IMR-90 (cell line): ENCODE results near the gene SKA3. TPM values are rescaled to one million over a fixed set of nuclear protein-coding genes. Genes with fewer than 3 reads are reported as not detected.

ENCODE experiments used
- ATAC-seq: fragments of 200-7000 bp; cut with Tn5 transposase; 2 replicates; pipeline ENCODE4 v1.9.1; 2020; ENCODE audit warnings: low read depth, mild to moderate bottlenecking, moderate library complexity
- BruUV-seq: library from RNA; stranded (reverse); fragments of 400-500 nt; replicated peaks from 2 replicates; lab custom pipeline; 2021; lab: Mats Ljungman, UMichigan
- CTCF ChIA-PET: fragments of 300-600 bp; formaldehyde crosslinking; extraction: SDS; loops from one replicate; lab custom pipeline; 2021; ENCODE audit warnings: antibody characterized with exemption; lab: Yijun Ruan, JAX
- POLR2A ChIA-PET: fragments of 300-600 bp; sonication (Branson Sonifier 250); formaldehyde crosslinking; loops from one replicate; lab custom pipeline; 2022; ENCODE audit warnings: antibody characterized with exemption; ENCODE audit not compliant: unreplicated experiment; lab: Charles Lee
- DNase-seq: peaks from one replicate; pipeline ENCODE4 v3.0.0; 2013
- H2AFZ ChIP-seq: replicated peaks from 2 replicates; pipeline ENCODE3; 2013; ENCODE audit warnings: low read length, mild to moderate bottlenecking; ENCODE audit not compliant: poor library complexity
- H2AK5ac ChIP-seq: 2 replicates; pipeline ENCODE4 v1.6.1; 2013; ENCODE audit warnings: low read depth, low read length, inconsistent platforms
- H2AK9ac ChIP-seq: replicated peaks from 2 replicates; pipeline ENCODE3; 2013; ENCODE audit warnings: mild to moderate bottlenecking, low read depth, low read length, moderate library complexity; ENCODE audit not compliant: poor library complexity
- H2BK120ac ChIP-seq: 2 replicates; pipeline ENCODE4 v1.6.1; 2013; ENCODE audit warnings: low read depth, low read length, inconsistent platforms
- H2BK15ac ChIP-seq: 3 replicates; pipeline ENCODE4 v1.6.1; 2013; ENCODE audit warnings: low read depth, low read length, inconsistent platforms
- H2BK20ac ChIP-seq: 2 replicates; pipeline ENCODE4 v1.6.1; 2013; ENCODE audit warnings: low read depth, mild to moderate bottlenecking, inconsistent platforms, low read length, moderate library complexity
- H2BK5ac ChIP-seq: 2 replicates; pipeline ENCODE4 v1.6.1; 2013; ENCODE audit warnings: mild to moderate bottlenecking, low read depth, low read length, inconsistent platforms; ENCODE audit not compliant: poor library complexity, severe bottlenecking
- H3K14ac ChIP-seq: replicated peaks from 2 replicates; pipeline ENCODE4 v1.6.1; 2013; ENCODE audit warnings: low read depth, low read length, inconsistent platforms
- H3K18ac ChIP-seq: 2 replicates; pipeline ENCODE4 v1.6.1; 2013; ENCODE audit warnings: low read depth, low read length, control low read depth
- H3K23ac ChIP-seq: 2 replicates; pipeline ENCODE4 v1.6.1; 2013; ENCODE audit warnings: low read depth, low read length, inconsistent platforms
- H3K27ac ChIP-seq: 2 replicates; pipeline ENCODE4 v1.5.1; 2013; ENCODE audit warnings: mild to moderate bottlenecking, control low read depth, low read length; ENCODE audit not compliant: insufficient read depth
- H3K27me3 ChIP-seq: 2 replicates; pipeline ENCODE4 v1.6.1; 2013; ENCODE audit warnings: low read length; ENCODE audit not compliant: control insufficient read depth, insufficient read depth
- H3K36me3 ChIP-seq: 2 replicates; pipeline ENCODE4 v1.6.1; 2013; ENCODE audit warnings: low read length, mixed read lengths; ENCODE audit not compliant: control insufficient read depth, insufficient read depth
- H3K4ac ChIP-seq: 2 replicates; pipeline ENCODE4 v1.6.1; 2013; ENCODE audit warnings: low read depth, low read length, inconsistent platforms
- H3K4me1 ChIP-seq: 2 replicates; pipeline ENCODE4 v1.6.1; 2013; ENCODE audit warnings: low read length, mixed read lengths; ENCODE audit not compliant: control insufficient read depth, insufficient read depth
- H3K4me2 ChIP-seq: 2 replicates; pipeline ENCODE4 v1.6.1; 2013; ENCODE audit warnings: low read depth, mild to moderate bottlenecking, control low read depth, low read length, moderate library complexity
- H3K4me3 ChIP-seq: 2 replicates; pipeline ENCODE4 v1.5.1; 2013; ENCODE audit warnings: low read depth, mild to moderate bottlenecking, control low read depth, low read length, moderate library complexity; ENCODE audit not compliant: insufficient read depth
- H3K56ac ChIP-seq: 2 replicates; pipeline ENCODE4 v1.6.1; 2013; ENCODE audit warnings: low read length, inconsistent platforms; ENCODE audit not compliant: insufficient read depth; ENCODE audit errors: extremely low read depth
- H3K79me1 ChIP-seq, 2 experiments: 2 replicates each; pipeline ENCODE4 v1.6.1; 2013; ENCODE audit warnings: low read length in 2 of 2, inconsistent platforms in 1 of 2, low read depth in 1 of 2
- H3K9ac ChIP-seq: 2 replicates; pipeline ENCODE4 v1.6.1; 2013; ENCODE audit warnings: low read depth, low read length, control low read depth
- H3K9me1 ChIP-seq: 2 replicates; pipeline ENCODE4 v1.6.1; 2013; ENCODE audit warnings: low read length, inconsistent platforms; ENCODE audit not compliant: insufficient read depth
- H3K9me3 ChIP-seq: 2 replicates; pipeline ENCODE4 v1.6.1; 2013; ENCODE audit warnings: low read length; ENCODE audit not compliant: control insufficient read depth, insufficient read depth
- H4K20me1 ChIP-seq: 2 replicates; pipeline ENCODE4 v1.6.1; 2013; ENCODE audit warnings: low read length, inconsistent platforms; ENCODE audit not compliant: insufficient read depth
- H4K5ac ChIP-seq: 2 replicates; pipeline ENCODE4 v1.6.1; 2013; ENCODE audit warnings: mild to moderate bottlenecking, low read depth, low read length, control low read depth
- H4K8ac ChIP-seq, 2 experiments: 2 replicates each; pipeline ENCODE4 v1.6.1; 2013; ENCODE audit warnings: low read depth in 2 of 2, low read length in 2 of 2, control low read depth in 1 of 2, inconsistent platforms in 1 of 2
- H4K91ac ChIP-seq: 2 replicates; pipeline ENCODE4 v1.6.1; 2013; ENCODE audit warnings: low read depth, low read length, inconsistent platforms; ENCODE audit not compliant: insufficient read depth
- NFE2L2 ChIP-seq: fragments of 150-350 bp; IDR thresholded peaks from 2 replicates; pipeline ENCODE4 v1.6.1; 2016; ENCODE audit warnings: low read depth, mild to moderate bottlenecking, low read length
- WGBS, 2 experiments: methylation state at CpG; one replicate each; pipeline versions ENCODE4 v1.1.5 to v1.1.7; 2013; ENCODE audit warnings: missing lambda C conversion rate in 2 of 2; ENCODE audit not compliant: insufficient read length in 1 of 2; ENCODE audit errors: extremely low coverage in 2 of 2; 5-methylcytosine and 5-hydroxymethylcytosine counted together
- dilution Hi-C: fragments of 300-500 bp; cut with HindIII; formaldehyde crosslinking; loops from one replicate; pipeline ENCODE4 v1.14.3; 2018; ENCODE audit warnings: low sequenced_read_pairs; ENCODE audit not compliant: unreplicated experiment
- in situ Hi-C: fragments of 300-500 bp; cut with MboI; formaldehyde crosslinking; loops from 3 replicates; pipeline ENCODE4 v1.14.3; 2019; ENCODE audit warnings: low sequenced_read_pairs, inconsistent platforms, mixed read lengths
- intact Hi-C: fragments of 100-400 bp; cut with micrococcal nuclease; formaldehyde crosslinking; loops from 2 replicates; pipeline ENCODE4 v1.10.0; 2022
- polyA plus RNA-seq, 3 experiments: library from polyadenylated mRNA; depleted of rRNA; stranded (reverse); fragments of >200 nt; gene quantifications; 2 replicates each; pipeline ENCODE4 v1.2.3, GENCODE V29; 2012; ENCODE audit warnings: low replicate concordance in 1 of 3
- total RNA-seq: library from RNA; depleted of rRNA; stranded (reverse); fragments of >200 nt; gene quantifications from 2 replicates; pipeline ENCODE4 v1.2.3, GENCODE V29; 2012

SKA3 gene
- total and polyA plus RNA-seq, 2 of the 4 experiments (the other 2 are of a cell fraction), result 11.7 to 15.6 TPM

DNA sequence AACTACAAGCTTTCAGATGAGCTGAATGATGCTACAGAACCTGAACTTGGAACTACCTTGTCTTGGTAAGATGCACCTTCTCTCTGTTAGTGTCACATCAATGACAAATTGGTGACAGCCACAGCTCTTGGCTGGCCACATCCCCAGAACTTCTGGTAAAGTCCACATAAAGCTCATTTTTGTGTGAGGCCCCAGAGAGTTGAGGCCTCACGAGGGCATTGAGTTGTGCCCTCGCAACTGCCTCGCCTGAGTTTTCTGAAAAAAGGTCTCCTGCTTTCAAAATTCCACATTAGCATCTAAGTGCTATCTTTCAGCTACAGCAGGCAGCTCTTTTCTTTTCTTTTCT is 42.7 kb upstream of the SKA3 start:
- Histone ChIP-seq H3K27me3 (peaks cover 3% of the 10 kb centered on the region), H2AK9ac (no peak overlapping the region), H3K4me2 (no peak overlapping the region), H3K79me1 (no peaks in the 10 kb centered on the region), H2BK5ac (no peak overlapping the region), H3K9ac (no peak overlapping the region), H4K8ac (no peak overlapping the region), H3K27ac (no peak overlapping the region), H3K4ac (no peak overlapping the region), H4K5ac (no peak overlapping the region), H2BK120ac (no peak overlapping the region), H3K56ac (no peak overlapping the region), H4K20me1 (no peaks in the 10 kb centered on the region), H3K14ac (no peak overlapping the region), H3K9me1 (no peaks in the 10 kb centered on the region), H2AK5ac (no peak overlapping the region), H3K9me3 (peaks cover 4% of the 10 kb centered on the region; the same call in 1 of the 2 replicates), H2AFZ (no peak overlapping the region), H3K4me3 (no peak overlapping the region), H4K91ac (no peak overlapping the region), H3K4me1 (no peaks in the 10 kb centered on the region), H3K18ac (no peak overlapping the region), H3K36me3 (no peaks in the 10 kb centered on the region), H2BK15ac (no peak overlapping the region), H2BK20ac (no peak overlapping the region), H3K23ac (no peak overlapping the region)
- ChIA-PET POLR2A (no interaction called here), CTCF (interaction anchor here (0.8 kb wide), 1 partner anchor 11 kb away, joined by 3 read pairs; no protein-coding TSS in a partner anchor)
- no CpG with 5 or more reads among the region's 3 CpGs for WGBS, 2 experiments
- BruUV-seq, result no TSS peak
- ATAC-seq, result no peak
- DNase-seq, result no peak
- TF ChIP-seq NFE2L2, result no peak
- in situ Hi-C loops (no loop called here), intact Hi-C loops (no loop called here), dilution Hi-C loops (no loop called here)
